Measurements from ENCODE around the gene DUSP5.

- TF ChIP-seq CTCF (IDR thresholded peaks at IDR 0.05) (peak; percentile 19; the same call in 1 of the 3 replicates), ATOH8 (CRISPR knock-in tag; IDR thresholded peaks at IDR 0.05; ENCODE audit: low read depth) (no peak), CHD2 (IDR thresholded peaks at IDR 0.05; ENCODE audit: low read length, partially characterized antibody) (no peak), MYC (IDR thresholded peaks at IDR 0.05; ENCODE audit: borderline replicate concordance, low read length) (peak; percentile 58; the same call in 1 of the 2 replicates), HDAC2 (IDR thresholded peaks at IDR 0.05) (no peak), RNF2 (IDR thresholded peaks at IDR 0.05; ENCODE audit: borderline replicate concordance, low read depth) (no peak), POLR2AphosphoS2 (conservative IDR thresholded peaks at IDR 0.05; ENCODE audit: low read length) (no peak), ELK1 (IDR thresholded peaks at IDR 0.05; ENCODE audit: low read depth, low read length) (peak; percentile 92), HMGXB4 (CRISPR knock-in tag; IDR thresholded peaks at IDR 0.05; ENCODE audit: borderline replicate concordance) (no peak), MAX (IDR thresholded peaks at IDR 0.05) (peak; percentile 55), POLR2A (IDR thresholded peaks at IDR 0.05; ENCODE audit: low read length) (peak; percentile 98), EP300 (IDR thresholded peaks at IDR 0.05) (no peak), RAD21 (conservative IDR thresholded peaks at IDR 0.05 in 1 of 2, IDR thresholded peaks at IDR 0.05 in 1 of 2) (peak; percentile 9 to 22; a peak in 3 of 5 replicates)
Observed at GRCh38 chr10:110497438-110498086, at the start of gene DUSP5.

Data from A549 (cell line).